ENCODE results near the gene HCFC1.

GRCh38 chrX:153900831-153901752 is 70.5 kb downstream of the HCFC1 start:
- no peak for TF ChIP-seq MYC (IDR thresholded peaks at IDR 0.05; ENCODE audit: borderline replicate concordance, low read length)
- TF ChIP-seq ESRRA (IDR thresholded peaks at IDR 0.05; ENCODE audit: borderline replicate concordance, low read length) = no peak

All from A549 (cell line).